HK-2 (cell line): ENCODE results near the gene TRIM51.
"Not testable (repeated sequence)": the region's sequence is repeated elsewhere in the genome, so short reads cannot be mapped to it uniquely, and the experiment has no call there.

ENCODE experiments used
- DNase-seq: peaks from one replicate; pipeline ENCODE4 v3.0.0-alpha.2; 2018; ENCODE audit not compliant: unreplicated experiment

Gene TRIM51

GRCh38 chr11:55882997-55883396 is at the start of gene TRIM51:
TSS of gene TRIM51 (plus strand) at chr11:55883297. CDS start at chr11:55885429, 2,132 bp downstream.
- not testable (repeated sequence) for DNase-seq

GRCh38 chr11:55838452-55838851 is 44.6 kb upstream of the TRIM51 start, which contains the start of gene OR5D16:
TSS of gene OR5D16 (plus strand) at chr11:55838752. CDS start at chr11:55838752, 0 bp downstream.
- no peak for DNase-seq

GRCh38 chr11:55847453-55847852 is 35.6 kb upstream of the TRIM51 start:
- DNase-seq = no peak

- DNase-seq = no peak
Observed at GRCh38 chr11:55849037-55849436, 34.1 kb upstream of the TRIM51 start.

- DNase-seq = no peak
Observed at GRCh38 chr11:55852141-55852540, 31.0 kb upstream of the TRIM51 start.

- no peak for DNase-seq
Observed at GRCh38 chr11:55854704-55855103, 28.4 kb upstream of the TRIM51 start.

GRCh38 chr11:55867354-55867753 is 15.7 kb upstream of the TRIM51 start:
- DNase-seq = not testable (repeated sequence)

- DNase-seq = not testable (repeated sequence)
Observed at GRCh38 chr11:55872731-55873130, 10.4 kb upstream of the TRIM51 start.

- DNase-seq = not testable (repeated sequence)
Observed at GRCh38 chr11:55873146-55873545, 10.0 kb upstream of the TRIM51 start.

GRCh38 chr11:55884995-55885394 is 1.9 kb downstream of the TRIM51 start:
- DNase-seq = not testable (repeated sequence)

GRCh38 chr11:55885481-55885880 is 2.4 kb downstream of the TRIM51 start:
- not testable (repeated sequence) for DNase-seq

GRCh38 chr11:55895216-55895615 is 12.1 kb downstream of the TRIM51 start:
- DNase-seq = no peak

GRCh38 chr11:55902308-55902707 is 19.2 kb downstream of the TRIM51 start:
- no peak for DNase-seq

- no peak for DNase-seq
Observed at GRCh38 chr11:55914482-55914881, 31.4 kb downstream of the TRIM51 start, which contains the start of gene OR5W2. TSS of gene OR5W2 (minus strand) at chr11:55914582. CDS start at chr11:55914582, 0 bp downstream.

GRCh38 chr11:55920537-55920936 is 37.4 kb downstream of the TRIM51 start:
- no peak for DNase-seq

GRCh38 chr11:55936300-55936699 is 53.2 kb downstream of the TRIM51 start, which contains the start of gene OR5I1:
TSS of gene OR5I1 (minus strand) at chr11:55936400. CDS start at chr11:55936400, 0 bp downstream.
- DNase-seq = no peak
